NCI-H2196 (cell line): ENCODE results near the gene CPNE4.

ENCODE experiments used
- DNase-seq: peaks from one replicate; lab custom pipeline; 2025; ENCODE audit not compliant: unreplicated experiment; lab: John Stamatoyannopoulos, UW

The CPNE4 gene

DNA sequence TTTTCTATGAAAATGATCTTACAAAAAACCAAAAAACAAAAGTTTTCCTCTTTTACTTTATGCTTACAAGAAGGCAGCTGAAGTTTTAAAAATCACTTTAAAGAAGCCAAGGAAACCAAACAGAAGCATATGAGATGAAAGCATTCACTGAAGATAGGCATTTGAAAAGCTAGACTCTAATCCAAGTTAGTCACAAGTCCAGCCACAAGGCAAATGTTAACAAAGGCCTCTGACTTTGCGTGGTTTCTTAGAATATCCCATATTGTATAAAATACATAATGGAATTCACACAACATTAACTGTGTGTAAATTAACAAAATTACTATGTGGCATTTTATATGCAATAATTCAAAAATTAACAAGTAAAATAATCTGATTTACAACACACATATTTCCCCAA is 549.7 kb downstream of the CPNE4 start:
- no peak for DNase-seq

DNA sequence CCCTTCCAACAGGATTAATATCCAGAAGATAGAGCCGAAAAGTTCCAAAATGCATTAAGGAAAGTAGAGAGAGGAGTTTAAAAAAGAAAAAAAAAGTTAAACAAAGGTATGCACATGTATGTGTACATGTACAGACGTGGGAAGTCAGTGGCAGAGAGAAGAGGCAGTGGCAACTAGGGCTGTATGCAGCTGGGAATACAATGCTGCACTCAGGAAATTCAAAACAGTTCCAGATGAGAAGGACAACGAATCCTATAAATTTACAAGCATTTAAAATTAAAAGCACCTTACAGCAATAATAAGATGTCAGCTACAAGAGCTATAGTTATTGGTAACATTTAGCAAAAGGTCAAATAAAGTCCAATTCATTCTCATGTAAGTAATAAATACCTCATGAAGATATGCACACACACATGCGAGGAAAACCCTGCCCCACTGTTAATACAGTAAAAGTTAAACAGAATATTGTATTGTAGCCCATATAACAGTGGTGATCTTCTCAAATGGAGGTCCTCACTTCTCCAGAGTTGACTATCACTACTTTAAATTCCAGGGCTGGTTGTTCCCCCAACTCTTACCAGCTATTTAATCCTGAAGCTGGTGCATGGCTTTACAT is 550.2 kb downstream of the CPNE4 start:
- no peak for DNase-seq
